HepG2 (cell line): Measurements from ENCODE around the gene EPB41L2. TPM values are rescaled to one million over a fixed set of nuclear protein-coding genes. Genes with fewer than 3 reads are reported as not detected.

Source experiments
- CAMTA2 ChIP-seq: sonication (generic); formaldehyde crosslinking; IDR thresholded peaks from 2 replicates; pipeline ENCODE4 v1.4.0; 2020; ENCODE audit warnings: mild to moderate bottlenecking, missing genetic modification reagents, borderline replicate concordance
- CEBPB ChIP-seq: IDR thresholded peaks from 2 replicates; pipeline ENCODE4 v1.6.1; 2011; ENCODE audit warnings: low read depth, low read length, improper control_type of control experiment, borderline replicate concordance
- FIP1L1 ChIP-seq: fragments of 200-400 bp; formaldehyde crosslinking; IDR thresholded peaks from 2 replicates; pipeline ENCODE4 v1.6.1; 2018; ENCODE audit warnings: low read depth, mild to moderate bottlenecking, low read length, moderate library complexity, borderline replicate concordance; ENCODE audit not compliant: insufficient read depth
- FOXK1 ChIP-seq: sonication (generic); formaldehyde crosslinking; IDR thresholded peaks from 2 replicates; pipeline ENCODE4 v1.4.0; 2020; ENCODE audit warnings: low read depth, missing genetic modification reagents, borderline replicate concordance
- HDAC2 ChIP-seq: sonication (generic); formaldehyde crosslinking; IDR thresholded peaks from 2 replicates; pipeline ENCODE4 v1.4.0; 2020; ENCODE audit warnings: missing genetic modification reagents
- MAFK ChIP-seq, 2 experiments: IDR thresholded peaks in 1 of 2; conservative IDR thresholded peaks in 1 of 2; 2 replicates each; pipeline ENCODE4 v1.6.1; 2011; ENCODE audit warnings: improper control_type of control experiment in 2 of 2, low read length in 2 of 2
- MEF2D ChIP-seq: sonication (generic); formaldehyde crosslinking; IDR thresholded peaks from 2 replicates; pipeline ENCODE4 v1.5.1; 2020; ENCODE audit warnings: mild to moderate bottlenecking, missing genetic modification reagents
- MLLT10 ChIP-seq: sonication (generic); formaldehyde crosslinking; IDR thresholded peaks from 2 replicates; pipeline ENCODE4 v1.4.0; 2020; ENCODE audit warnings: missing genetic modification reagents
- TMF1 ChIP-seq: sonication (generic); formaldehyde crosslinking; IDR thresholded peaks from 2 replicates; pipeline ENCODE4 v1.8.1; 2022; ENCODE audit warnings: low read depth, missing genetic modification reagents
- YY1 ChIP-seq: IDR thresholded peaks from 2 replicates; pipeline ENCODE4 v1.6.1; 2011; ENCODE audit warnings: low read length, low read depth, moderate library complexity, mild to moderate bottlenecking; ENCODE audit not compliant: insufficient read depth, insufficient replicate concordance
- ZKSCAN1 ChIP-seq: fragments of 150-350 bp; IDR thresholded peaks from 2 replicates; pipeline ENCODE4 v1.6.1; 2014; ENCODE audit warnings: low read length
- ZMAT3 ChIP-seq: sonication (generic); formaldehyde crosslinking; conservative IDR thresholded peaks from 2 replicates; pipeline ENCODE4 v1.7.0; 2021; ENCODE audit warnings: missing genetic modification reagents
- ZNF329 ChIP-seq: sonication (generic); formaldehyde crosslinking; IDR thresholded peaks from 2 replicates; pipeline ENCODE4 v1.9.0; 2021; ENCODE audit warnings: low read depth, mild to moderate bottlenecking, missing genetic modification reagents
- ZNF383 ChIP-seq: sonication (generic); formaldehyde crosslinking; IDR thresholded peaks from 2 replicates; pipeline ENCODE4 v1.4.0; 2020; ENCODE audit warnings: missing genetic modification reagents, mild to moderate bottlenecking, borderline replicate concordance
- ZNF607 ChIP-seq: sonication (generic); formaldehyde crosslinking; IDR thresholded peaks from 2 replicates; pipeline ENCODE4 v1.5.1; 2020; ENCODE audit warnings: missing genetic modification reagents, mild to moderate bottlenecking, borderline replicate concordance
- polyA plus RNA-seq, 8 experiments: library from polyadenylated mRNA; depleted of rRNA in 3 of 8; stranded (reverse) in 7 of 8; unstranded in 1 of 8; fragments of >200 nt; fragmentation: Illumina TruSeq in 4 of 8; extraction: Trizol in 4 of 8; gene quantifications; 2 replicates each; pipeline versions ENCODE4 v1.2.1 to v1.2.3, GENCODE V29; 2011 to 2016; ENCODE audit warnings: low read depth in 4 of 8, missing spikeins in 1 of 8, mixed read lengths in 1 of 8; ENCODE audit not compliant: insufficient read depth in 1 of 8
- total RNA-seq, 5 experiments: library from RNA; depleted of rRNA; stranded (reverse); fragments of >200 nt; fragmentation: Illumina TruSeq; extraction: Trizol; gene quantifications; 2 replicates each; pipeline ENCODE4 v1.2.3, GENCODE V29; 2016; ENCODE audit warnings: low read depth in 1 of 5
- TF ChIP-seq, protein P1 (sequence below): IDR thresholded peaks from 2 replicates; pipeline ENCODE4 v1.6.1; 2016; ENCODE audit warnings: control low read depth
- TF ChIP-seq, protein P2 (sequence below): sonication (generic); formaldehyde crosslinking; IDR thresholded peaks from 2 replicates; pipeline ENCODE4 v1.8.0; 2022; ENCODE audit warnings: mild to moderate bottlenecking, missing genetic modification reagents
- TF ChIP-seq, protein P3 (sequence below): sonication (generic); formaldehyde crosslinking; IDR thresholded peaks from 2 replicates; pipeline ENCODE4 v1.8.1; 2023; ENCODE audit warnings: missing genetic modification reagents, mild to moderate bottlenecking, borderline replicate concordance
- TF ChIP-seq, protein P4 (sequence below): sonication (generic); formaldehyde crosslinking; IDR thresholded peaks from 2 replicates; pipeline ENCODE4 v1.5.0; 2020; ENCODE audit warnings: missing genetic modification reagents
- TF ChIP-seq, protein P5 (sequence below): sonication (generic); formaldehyde crosslinking; IDR thresholded peaks from 2 replicates; pipeline ENCODE4 v1.4.0; 2020; ENCODE audit warnings: missing genetic modification reagents
- TF ChIP-seq, protein P6 (sequence below): IDR thresholded peaks from 2 replicates; pipeline ENCODE4 v1.6.1; 2016; ENCODE audit warnings: missing biosample characterization, missing genetic modification reagents, low read depth
- TF ChIP-seq, protein P7 (sequence below): sonication (generic); formaldehyde crosslinking; IDR thresholded peaks from 2 replicates; pipeline ENCODE4 v1.4.0; 2020; ENCODE audit warnings: missing genetic modification reagents

Gene EPB41L2
- total and polyA plus RNA-seq, 2 of the 13 experiments (the other 11 are each of a cell fraction or from before 2014, with no cell fraction given): 41.7 to 56.4 TPM

DNA sequence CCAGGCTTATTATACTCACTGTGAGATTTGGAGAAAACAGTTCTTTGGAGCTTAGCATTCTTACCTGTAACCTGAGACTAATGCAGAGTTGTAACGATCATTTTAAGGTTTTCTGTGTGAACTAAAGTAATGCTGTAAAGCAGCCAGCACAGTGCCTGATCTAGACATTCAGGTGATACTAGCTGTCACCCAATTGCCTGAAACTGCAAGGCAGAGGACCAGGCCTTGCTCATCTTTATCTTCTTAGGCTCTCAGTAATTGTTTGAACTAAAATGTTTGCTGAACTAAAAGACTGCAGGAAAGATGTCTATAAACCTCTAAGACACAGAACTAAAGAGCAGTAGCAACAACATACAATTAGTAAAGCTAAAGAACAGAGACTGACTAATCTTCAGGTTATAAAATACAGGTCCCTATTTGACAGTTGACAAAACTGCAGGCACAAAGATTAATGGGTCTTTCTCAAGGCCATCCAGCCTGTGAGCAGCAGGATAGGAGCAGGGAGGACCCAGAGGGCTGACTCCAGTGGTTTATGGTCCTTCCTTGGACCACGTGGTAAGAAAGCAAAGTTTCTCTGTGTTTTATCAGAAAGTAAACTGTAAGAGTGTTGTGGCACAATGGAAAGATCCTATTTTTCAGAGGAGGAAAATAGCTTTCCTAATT lies 204.4 kb downstream of the EPB41L2 start (continued):
- TF ChIP-seq, protein P1, sequence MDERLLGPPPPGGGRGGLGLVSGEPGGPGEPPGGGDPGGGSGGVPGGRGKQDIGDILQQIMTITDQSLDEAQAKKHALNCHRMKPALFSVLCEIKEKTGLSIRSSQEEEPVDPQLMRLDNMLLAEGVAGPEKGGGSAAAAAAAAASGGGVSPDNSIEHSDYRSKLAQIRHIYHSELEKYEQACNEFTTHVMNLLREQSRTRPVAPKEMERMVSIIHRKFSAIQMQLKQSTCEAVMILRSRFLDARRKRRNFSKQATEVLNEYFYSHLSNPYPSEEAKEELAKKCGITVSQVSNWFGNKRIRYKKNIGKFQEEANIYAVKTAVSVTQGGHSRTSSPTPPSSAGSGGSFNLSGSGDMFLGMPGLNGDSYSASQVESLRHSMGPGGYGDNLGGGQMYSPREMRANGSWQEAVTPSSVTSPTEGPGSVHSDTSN: peak; percentile 47; the same call in 1 of the 2 replicates
- TF ChIP-seq YY1 (no peak), ZNF383 (CRISPR knock-in tag) (no peak), CAMTA2 (CRISPR knock-in tag) (no peak), ZMAT3 (CRISPR knock-in tag) (0 out of 2 replicates have a peak, but pooled peaks have one; percentile 55), MLLT10 (CRISPR knock-in tag) (no peak), ZNF329 (CRISPR knock-in tag) (no peak), MAFK (conservative IDR thresholded peaks at IDR 0.05 in 1 of 2, IDR thresholded peaks at IDR 0.05 in 1 of 2; ENCODE audit: low read length in 2 of 2) (no peak), TMF1 (no peak), ZKSCAN1 (no peak), MEF2D (CRISPR knock-in tag) (0 out of 2 replicates have a peak, but pooled peaks have one; percentile 25), FIP1L1 (no peak), FOXK1 (CRISPR knock-in tag) (no peak), CEBPB (no peak), HDAC2 (CRISPR knock-in tag) (peak; percentile 29), ZNF607 (CRISPR knock-in tag) (no peak)
- TF ChIP-seq, protein P2, sequence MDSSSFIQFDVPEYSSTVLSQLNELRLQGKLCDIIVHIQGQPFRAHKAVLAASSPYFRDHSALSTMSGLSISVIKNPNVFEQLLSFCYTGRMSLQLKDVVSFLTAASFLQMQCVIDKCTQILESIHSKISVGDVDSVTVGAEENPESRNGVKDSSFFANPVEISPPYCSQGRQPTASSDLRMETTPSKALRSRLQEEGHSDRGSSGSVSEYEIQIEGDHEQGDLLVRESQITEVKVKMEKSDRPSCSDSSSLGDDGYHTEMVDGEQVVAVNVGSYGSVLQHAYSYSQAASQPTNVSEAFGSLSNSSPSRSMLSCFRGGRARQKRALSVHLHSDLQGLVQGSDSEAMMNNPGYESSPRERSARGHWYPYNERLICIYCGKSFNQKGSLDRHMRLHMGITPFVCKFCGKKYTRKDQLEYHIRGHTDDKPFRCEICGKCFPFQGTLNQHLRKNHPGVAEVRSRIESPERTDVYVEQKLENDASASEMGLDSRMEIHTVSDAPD (CRISPR knock-in tag): no peak
- TF ChIP-seq, protein P3, sequence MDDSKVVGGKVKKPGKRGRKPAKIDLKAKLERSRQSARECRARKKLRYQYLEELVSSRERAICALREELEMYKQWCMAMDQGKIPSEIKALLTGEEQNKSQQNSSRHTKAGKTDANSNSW: no peak
- TF ChIP-seq, protein P4, sequence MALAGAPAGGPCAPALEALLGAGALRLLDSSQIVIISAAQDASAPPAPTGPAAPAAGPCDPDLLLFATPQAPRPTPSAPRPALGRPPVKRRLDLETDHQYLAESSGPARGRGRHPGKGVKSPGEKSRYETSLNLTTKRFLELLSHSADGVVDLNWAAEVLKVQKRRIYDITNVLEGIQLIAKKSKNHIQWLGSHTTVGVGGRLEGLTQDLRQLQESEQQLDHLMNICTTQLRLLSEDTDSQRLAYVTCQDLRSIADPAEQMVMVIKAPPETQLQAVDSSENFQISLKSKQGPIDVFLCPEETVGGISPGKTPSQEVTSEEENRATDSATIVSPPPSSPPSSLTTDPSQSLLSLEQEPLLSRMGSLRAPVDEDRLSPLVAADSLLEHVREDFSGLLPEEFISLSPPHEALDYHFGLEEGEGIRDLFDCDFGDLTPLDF (CRISPR knock-in tag): no peak
- TF ChIP-seq, protein P5, sequence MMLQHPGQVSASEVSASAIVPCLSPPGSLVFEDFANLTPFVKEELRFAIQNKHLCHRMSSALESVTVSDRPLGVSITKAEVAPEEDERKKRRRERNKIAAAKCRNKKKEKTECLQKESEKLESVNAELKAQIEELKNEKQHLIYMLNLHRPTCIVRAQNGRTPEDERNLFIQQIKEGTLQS (CRISPR knock-in tag): no peak
- TF ChIP-seq, protein P6, sequence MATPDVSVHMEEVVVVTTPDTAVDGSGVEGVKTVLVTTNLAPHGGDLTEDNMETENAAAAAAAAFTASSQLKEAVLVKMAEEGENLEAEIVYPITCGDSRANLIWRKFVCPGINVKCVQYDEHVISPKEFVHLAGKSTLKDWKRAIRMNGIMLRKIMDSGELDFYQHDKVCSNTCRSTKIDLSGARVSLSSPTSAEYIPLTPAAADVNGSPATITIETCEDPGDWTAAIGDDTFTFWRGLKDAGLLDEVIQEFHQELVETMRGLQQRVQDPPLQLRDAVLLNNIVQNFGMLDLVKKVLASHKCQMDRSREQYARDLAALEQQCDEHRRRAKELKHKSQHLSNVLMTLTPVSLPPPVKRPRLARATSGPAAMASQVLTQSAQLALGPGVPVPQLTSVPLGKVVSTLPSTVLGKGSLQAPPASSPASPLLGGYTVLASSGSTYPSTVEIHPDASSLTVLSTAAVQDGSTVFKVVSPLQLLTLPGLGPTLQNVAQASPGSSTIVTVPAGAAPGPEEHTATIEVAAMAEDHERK: no peak
- TF ChIP-seq, protein P7, sequence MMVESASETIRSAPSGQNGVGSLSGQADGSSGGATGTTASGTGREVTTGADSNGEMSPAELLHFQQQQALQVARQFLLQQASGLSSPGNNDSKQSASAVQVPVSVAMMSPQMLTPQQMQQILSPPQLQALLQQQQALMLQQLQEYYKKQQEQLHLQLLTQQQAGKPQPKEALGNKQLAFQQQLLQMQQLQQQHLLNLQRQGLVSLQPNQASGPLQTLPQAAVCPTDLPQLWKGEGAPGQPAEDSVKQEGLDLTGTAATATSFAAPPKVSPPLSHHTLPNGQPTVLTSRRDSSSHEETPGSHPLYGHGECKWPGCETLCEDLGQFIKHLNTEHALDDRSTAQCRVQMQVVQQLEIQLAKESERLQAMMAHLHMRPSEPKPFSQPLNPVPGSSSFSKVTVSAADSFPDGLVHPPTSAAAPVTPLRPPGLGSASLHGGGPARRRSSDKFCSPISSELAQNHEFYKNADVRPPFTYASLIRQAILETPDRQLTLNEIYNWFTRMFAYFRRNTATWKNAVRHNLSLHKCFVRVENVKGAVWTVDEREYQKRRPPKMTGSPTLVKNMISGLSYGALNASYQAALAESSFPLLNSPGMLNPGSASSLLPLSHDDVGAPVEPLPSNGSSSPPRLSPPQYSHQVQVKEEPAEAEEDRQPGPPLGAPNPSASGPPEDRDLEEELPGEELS: peak; percentile 70
